GM19023 (cell line): ENCODE results near the gene ATP11A.
"Not testable (repeated sequence)": the region's sequence is repeated elsewhere in the genome, so short reads cannot be mapped to it uniquely, and the experiment has no call there.

ENCODE experiments used
- ATAC-seq: cut with Tn5 transposase; IDR thresholded peaks from one replicate; pipeline ENCODE4 v1.9.1; 2021; ENCODE audit warnings: mild to moderate bottlenecking, moderate library complexity; ENCODE audit not compliant: unreplicated experiment

The ATP11A gene

DNA sequence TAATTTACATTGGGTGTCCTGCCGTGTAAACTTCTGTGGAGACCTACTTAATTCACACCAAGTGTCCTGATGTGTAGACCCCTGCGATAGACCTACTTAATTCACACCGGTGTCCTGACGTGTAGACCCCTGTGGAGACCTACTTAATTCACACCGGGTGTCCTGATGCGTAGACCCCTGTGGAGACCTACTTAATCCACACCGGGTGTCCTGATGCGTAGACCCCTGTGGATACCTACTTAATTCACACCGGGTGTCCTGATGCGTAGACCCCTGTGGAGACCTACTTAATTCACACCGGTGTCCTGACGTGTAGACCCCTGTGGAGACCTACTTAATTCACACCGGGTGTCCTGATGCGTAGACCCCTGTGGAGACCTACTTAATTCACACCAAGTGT lies 97.0 kb downstream of the ATP11A start:
- not testable (repeated sequence) for ATAC-seq

DNA sequence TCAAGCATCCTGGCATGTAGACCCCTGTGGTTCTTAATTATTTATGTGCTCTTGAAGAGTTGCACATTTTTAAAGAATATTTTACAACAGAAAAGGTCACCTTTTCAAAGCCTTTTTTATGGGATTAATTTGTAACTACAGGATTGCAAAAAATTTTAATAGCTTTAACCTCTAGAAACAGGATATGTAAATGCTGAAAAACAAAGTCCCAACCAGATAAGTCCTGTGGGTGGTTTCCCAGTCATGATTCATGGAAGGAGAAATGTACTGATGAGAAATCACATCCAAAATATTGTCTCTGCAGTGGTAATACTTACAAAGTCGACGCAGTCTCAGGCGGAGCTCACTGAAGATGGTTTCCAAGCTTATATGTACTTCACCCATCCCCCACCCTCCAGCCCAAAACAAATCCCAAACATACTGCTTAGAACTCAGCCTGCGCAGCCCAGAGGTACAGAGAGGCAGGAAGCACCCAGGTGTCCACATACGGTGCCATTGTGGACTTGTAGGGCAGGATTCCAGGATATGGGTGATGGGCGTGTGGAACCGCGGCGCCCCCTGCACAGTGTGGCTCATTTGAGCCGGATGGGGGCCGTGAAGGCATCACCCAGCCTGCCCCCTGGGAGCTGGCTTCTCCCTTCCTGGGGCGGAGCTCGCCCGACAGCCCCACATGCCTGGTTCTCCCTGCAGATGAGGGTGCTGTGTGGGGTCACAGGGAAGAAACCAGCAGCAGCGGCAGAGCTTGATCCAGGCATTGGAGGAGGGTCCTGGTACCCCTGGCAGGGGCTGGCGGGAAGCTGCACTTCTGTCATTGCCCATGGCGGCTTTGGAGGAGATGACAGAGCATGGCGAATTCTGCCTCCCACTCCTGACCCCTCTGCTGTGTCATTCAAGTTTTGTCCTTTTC lies 101.2 kb downstream of the ATP11A start:
- ATAC-seq, result no peak

DNA sequence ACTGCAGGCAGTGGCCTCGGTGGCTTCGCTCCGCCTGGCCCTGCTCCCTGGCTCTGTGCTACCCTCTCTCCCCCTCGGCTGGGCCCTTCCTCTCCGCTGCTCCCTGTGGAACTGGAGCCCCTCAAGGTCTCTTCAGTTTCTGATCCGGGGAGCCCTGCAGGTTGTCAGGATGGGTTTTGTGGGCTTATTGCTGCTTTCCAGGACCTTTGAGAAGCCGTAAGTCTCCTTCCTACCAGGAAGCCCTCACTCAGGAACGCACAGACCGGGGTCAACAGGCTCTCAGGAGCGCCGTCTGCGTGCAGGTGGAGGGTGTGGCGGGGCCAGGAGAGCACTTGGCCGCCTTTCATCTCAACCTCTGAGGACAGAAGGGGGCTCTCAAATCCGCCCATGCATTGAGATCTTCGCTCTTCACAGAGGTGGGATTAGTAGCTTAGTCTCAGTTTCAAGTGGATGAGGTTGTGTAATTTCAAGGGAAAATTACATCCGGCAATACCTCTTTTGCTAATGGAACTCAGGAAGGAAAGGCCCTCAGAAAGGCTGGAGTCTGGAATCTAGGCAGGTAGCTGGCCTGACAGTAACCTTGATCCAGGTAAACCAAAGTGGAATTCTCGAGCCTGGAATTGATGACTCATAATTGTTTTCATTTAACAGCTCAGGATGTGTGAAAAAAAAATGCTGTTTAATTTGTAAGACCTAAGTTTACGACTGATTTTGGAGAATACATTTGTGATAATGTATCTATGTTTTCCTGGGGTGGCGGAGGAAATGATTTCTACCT lies 102.0 kb downstream of the ATP11A start:
- no peak for ATAC-seq

DNA sequence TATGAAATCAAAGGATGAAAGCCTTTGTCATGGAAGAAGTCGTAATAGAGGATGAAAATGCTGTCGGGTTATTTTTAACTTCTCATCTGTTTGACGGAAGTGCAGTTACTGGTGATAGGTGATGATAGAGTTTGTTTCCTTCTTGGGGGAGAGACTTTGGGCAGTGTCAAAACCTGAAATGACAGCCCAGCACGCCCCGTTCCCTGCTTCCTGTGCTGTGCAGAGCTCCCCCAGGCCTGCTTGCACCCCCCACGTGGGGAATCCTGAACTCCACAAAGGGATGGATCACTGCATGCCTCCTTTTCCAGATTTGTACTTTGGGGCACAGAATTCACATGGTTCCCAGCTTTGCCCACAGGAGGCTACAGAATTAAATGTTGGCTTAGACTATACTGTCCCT lies 102.7 kb downstream of the ATP11A start:
- ATAC-seq, result no peak

DNA sequence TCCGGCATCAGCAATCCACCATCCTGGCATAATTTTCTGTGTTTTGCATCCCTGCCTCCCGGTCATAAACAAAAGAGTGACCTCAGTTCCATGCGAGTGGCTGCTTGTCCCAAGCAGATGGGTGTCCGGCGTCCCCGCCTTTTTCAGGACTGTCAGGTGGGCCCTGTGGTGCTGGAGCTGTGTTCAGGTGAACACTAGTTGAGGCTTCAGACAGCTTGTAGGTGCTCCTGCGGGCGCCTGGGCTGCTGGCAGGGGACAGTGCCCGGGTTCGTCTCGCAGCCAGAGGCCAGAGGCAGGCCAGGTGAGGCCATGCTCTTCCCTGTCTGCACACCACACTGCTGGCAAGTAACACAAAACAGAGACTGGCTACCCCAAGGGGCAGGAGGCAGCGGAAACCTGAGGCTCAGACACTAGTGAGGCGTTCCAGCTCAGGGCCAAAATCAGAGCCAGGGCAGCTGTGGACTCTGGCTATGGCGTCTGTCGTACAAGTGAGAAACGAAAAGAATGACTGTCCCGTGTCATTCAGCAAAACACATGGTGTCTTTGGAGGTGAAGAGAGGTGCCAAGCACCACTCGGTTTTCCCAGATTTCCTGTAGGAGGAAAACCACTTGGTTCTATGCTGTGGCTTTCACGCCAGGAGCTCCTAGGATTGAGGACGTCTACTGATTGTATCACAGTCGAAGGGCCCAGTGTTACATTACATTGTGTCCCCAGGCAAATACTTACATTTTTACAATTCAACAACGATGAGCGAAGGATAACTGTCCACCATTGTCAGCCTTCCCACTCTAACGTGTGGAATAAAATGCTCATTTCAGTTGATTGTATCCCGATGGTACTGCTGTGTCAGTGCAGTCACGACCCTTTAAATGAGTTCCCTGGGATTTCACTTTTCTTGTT lies 104.0 kb downstream of the ATP11A start:
- no peak for ATAC-seq

DNA sequence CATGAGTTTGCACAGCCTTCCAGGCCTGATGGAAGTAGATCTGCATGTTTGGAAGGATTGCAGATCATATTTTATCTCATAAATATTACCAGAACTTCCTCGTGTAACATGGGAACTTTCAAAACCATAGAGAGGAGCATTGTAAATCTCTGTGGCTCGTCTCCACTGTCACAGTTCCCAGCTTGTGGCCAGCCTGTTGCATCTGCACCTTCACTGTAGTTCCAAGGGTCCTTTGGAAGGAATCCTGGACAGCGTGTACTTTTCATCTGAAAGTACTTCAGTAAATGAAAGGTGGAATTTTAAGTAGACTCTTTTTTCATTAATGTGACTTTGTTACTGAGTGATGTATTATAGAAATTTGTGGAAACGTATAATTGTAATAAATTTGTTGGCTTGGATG lies 105.4 kb downstream of the ATP11A start:
- no peak for ATAC-seq

DNA sequence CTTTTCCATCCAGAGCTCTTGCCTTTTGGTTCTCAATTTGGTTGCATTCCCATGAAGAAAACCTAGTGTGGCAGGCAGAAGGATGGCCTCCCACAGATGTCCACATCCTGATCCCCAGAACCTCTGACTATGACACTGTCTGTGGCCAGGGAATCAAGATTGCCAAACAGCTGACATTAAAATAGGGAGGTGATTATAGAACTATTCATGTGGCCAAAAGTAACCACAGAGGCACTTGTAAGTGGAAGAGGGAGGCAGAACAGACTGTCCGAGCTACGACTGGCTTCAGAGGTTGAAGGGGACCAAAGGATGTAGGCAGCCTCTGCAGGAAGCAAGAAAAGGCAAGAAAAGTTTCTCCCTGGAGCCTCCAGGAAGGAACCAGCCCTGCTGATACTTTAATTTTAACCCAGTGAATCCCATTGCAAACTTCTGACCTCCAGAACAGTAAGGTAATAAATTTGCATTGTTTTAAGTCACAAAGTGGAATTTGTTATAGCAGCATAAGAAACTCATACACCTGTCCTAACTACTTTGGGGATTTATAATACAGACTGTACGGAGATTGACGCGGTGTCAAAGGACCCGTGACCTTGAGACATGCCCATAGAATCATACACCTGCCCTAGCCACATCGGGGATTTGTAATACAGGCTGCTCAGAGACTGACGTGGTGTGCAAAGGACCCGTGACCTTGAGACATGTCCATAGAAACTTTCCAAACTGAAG lies 106.5 kb downstream of the ATP11A start:
- no peak for ATAC-seq

DNA sequence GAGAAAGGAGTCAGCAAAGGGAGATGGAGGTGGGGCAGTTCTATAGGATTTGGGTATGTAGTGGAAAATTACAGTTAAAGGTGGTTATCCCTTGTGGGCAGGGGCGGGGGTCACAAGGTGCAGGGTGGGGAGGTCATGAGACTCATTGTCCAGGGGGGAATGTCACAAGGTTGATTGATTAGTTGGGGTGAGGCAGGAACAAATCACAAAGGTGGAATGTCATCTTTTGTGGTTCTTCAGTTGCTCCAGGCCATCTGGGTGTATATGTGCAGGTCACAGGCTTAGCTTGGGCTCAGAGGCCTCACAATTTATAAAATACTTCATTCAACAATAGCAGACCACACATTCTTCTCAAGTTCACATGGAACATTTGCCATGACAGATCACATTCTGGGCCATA lies 109.6 kb downstream of the ATP11A start:
- no peak for ATAC-seq

DNA sequence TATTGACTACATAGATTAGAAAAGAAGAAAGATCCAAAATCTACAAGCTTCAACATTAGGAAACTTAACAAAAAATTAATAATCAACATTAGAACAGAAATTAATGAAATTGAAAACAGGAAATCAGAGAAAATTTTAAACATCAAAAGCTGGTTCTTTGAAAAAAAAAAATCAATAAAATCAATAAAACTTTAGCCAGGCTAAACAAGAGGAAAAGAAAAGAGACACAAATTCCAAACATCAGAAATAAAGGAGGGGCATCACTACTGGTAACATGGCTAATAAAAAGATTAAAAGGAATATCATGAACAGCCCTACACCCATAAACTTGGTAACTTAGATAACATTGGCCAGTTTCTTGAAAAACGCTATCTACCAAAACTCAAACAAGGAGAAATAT lies 110.2 kb downstream of the ATP11A start:
- ATAC-seq, result no peak

DNA sequence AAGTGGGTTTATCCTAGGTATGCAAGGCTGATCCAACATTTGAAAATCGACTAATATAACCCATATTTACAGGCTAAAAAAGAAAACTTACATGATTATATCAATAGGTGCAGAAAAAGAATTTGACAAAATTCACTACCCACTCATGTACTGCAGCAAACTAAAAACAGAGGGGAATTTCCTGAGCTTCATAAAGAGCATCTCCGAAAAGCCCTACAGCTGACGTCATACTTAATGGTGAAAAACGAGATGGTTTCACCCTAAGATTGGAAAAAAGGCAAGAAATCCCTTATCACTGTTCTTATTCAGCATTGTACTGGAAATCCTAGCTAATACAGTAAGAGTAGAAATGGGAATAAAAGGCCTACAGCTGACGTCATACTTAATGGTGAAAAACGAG lies 111.0 kb downstream of the ATP11A start:
- not testable (repeated sequence) for ATAC-seq

DNA sequence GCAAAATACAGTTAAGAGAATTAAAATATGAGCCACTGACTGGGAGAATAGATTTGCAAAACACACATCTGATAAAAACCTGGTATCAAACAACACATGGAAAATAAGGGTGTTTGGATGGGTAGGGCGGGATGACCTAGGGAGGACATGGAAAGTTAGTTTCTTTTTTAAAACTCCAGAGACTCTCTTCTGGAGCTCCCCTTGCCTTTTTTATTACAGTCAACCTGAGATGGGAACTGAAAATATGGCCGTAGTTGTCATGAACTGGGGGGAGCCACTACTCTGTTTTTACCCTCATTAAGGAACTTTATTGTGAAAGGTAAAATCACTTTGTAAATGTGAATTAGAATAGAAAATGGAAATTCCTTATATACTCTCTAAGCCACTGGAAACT lies 113.0 kb downstream of the ATP11A start:
- ATAC-seq, result peak; percentile 53

DNA sequence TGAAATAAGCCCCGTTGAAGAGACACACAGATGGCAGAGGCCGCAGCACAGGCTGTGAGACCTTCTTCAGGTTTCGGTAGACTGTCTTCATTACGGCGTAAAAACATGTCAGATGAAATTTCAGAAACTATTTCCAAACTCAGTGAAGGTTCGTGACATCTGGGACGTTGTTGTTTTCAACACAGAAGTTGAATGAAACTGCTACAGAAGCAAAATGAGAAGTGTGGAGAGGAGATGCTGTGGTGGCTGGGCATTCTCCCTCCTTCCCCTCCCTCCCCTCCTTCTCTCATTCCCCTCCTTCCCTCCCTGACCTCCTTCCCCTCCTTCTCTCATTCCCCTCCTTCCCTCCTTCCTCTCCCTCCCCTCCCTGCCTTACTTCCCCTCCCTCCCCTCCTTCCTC lies 113.6 kb downstream of the ATP11A start:
- peak; percentile 52 for ATAC-seq

DNA sequence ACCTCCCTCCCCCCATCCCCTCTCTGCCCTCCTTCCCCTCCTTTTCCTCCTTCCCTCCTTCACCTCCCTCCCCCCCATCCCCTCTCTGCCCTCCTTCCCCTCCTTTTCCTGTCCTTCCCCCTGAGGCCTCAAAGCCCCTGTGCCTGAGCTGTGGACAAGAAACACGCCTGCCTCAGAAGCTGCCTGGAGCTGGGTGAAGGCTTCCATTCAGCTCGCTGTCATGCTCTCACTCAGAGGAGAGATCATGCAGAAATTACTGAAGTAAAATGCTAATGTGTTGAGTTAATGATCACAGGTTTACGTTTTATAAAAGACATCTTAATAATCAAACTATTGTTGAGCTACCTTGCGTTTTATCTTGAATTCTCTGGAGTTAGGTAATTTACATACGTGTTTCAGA lies 114.5 kb downstream of the ATP11A start:
- no peak for ATAC-seq

DNA sequence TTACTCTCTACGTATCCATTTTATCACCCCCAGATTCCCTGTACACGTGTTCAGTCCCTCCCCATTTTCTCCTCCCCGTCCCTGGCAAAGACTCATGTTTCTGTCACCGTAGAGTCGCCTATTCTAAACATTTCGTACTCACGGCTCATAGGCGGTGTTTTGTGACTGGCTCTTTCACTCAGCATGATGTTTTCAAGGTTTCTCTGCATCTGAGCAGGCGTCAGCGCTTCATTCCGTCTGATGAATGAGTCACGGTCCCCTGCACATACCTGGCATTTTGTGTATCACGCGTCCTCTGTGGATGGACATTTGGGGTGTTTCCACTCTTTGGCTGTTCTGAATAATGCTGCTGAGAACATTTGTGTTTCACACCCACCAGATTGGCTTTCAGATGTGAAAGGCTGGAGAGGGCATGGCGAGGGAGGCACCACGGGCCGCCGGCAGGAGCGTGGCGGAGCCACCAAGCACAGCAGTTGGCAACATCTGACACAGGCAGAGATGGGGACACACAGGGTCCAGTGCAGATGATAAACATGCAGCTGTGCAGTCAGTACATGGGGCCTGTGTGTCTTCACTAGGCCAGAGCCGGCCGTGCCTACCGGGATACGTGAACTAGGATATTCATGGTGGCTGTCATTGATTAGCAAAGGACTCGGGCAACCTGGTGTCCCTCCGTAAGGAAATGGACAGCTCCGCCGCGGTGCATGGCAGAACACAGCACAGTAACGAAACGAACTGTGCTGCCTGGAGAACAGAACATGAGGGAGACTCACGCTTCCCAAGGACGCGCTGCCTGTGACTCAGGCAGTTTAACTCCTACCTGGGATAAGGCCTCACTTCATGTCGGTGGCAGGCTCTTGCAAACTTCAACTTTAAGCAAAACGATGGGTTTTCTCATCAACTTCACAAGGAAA lies 117.2 kb downstream of the ATP11A start:
- ATAC-seq, result no peak

DNA sequence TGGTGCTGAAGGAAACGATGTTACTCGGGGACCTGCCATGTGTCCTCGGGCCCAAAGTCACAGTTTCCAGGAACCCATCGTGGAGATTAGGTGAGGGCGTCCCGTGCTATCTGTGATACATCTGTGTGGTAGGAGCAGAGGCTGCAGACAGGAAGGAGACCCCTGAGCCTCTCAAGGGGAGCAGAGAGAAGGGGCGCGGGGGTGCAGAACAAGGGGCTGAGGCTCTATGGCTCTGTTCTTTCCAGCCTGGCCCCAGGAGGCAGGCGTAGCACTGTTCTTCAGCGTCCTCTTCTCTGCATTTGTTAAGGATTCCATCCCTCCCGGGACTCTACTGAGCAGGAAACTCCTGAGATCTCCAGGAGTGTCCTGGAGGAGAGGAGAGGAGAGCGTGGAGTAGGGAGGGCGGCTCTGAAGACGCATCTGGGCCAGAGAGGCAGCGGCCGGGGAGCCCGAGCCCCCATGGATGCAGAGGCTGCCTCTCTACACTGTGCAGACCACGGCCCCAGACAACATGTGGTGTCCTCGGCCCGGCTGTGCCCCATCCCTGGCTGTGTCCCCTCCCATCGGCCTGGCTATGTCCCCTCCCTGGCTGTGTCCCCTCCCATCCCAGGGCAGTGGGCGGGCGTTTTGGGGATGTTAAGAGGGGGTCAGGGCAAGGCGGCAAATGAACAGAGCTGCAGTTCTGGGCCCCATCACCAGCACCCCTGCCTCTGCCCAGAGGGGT lies 118.0 kb downstream of the ATP11A start:
- ATAC-seq, result no peak

DNA sequence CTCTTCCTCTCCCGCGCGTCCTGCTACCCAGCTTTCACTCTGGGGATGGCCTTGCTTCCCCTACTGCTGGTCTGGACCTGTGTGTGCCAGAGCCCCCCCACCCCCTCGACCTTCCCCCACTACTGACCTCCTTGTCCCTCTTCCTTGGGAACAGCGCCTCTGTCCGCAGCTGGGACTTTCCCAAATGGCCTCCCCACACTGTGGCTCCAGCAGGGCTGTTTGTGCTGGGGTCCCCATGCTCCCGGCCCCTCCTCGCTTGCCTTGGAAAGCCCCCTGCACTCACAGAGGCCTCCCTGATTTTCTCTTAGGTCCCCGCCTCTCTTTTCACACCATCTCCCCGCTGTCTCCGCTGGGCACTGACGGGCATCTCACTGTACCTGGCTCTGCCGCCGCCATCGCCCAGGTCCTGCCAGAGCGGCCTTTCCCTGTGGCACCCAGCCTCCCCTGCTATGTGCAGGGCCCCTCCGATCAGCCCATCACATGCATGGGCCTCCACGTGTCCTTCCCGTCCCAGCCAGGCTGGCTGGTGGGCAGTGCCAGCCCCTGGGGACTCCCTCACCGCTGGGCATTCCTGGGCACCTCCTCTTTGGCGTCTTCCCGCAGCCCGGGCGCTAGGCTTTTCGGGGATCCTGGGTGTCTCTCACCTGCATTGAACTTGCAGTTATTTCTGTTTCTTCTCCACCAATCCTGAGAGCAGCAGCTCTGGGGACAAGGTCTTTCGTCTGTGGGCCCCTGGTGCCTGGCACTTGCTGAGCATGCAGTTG lies 118.7 kb downstream of the ATP11A start:
- ATAC-seq, result no peak

DNA sequence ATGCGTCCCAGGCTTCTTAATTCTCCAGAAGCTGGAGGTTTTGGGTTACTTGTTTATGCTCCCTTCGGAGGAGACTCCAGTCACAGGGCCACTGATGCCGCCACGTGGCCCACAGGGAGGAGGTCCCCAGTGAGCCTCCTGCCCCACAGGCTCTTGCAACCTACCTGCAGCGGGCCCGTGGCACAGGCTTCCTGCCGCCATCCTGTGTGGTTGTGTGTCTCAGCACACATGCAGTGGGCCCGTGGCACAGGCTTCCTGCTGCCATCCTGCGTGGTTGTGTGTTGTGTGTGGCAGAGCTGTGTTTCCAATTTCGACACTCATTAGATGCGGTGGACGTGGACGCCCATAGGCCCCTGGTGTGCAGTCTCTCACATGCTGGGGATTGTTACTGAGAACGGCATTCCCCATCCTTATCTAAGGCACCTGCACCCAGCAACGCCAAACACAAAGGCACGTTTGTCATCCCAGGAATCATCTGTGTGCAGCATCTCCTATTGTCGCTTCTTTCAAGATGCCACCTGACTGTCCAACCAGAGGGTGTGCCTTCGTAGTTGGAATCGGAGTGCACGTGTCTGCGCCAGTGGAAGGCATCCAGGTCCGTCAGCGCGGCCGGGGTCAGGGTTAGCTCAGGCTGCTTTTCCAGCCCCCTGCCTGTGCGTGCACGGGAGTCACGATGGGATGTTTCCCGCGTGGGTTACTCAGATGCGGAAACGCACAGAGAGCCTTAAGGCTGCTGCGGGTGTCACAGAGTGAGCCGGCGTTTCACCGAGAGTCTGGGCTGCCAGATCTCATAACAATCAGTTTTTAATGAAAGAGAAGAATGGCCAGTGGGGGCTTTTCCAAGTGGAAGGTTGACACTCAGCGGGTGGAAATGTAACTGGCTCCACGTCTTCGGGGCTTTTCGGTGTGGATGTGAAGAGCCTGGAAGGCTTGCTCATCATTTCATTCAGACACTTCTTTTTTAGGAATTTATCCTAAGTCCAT lies 119.8 kb downstream of the ATP11A start:
- ATAC-seq, result no peak
